ENCODE results near the gene GPC6.

Gene GPC6

GRCh38 chr13:94327318-94327717 is 1100.7 kb downstream of the GPC6 start:
- TF ChIP-seq SPI1 (IDR thresholded peaks at IDR 0.05; ENCODE audit: borderline replicate concordance, low read depth) = no peak
- TF ChIP-seq POLR2AphosphoS5 (IDR thresholded peaks at IDR 0.05; ENCODE audit: low read depth) = no peak
- TF ChIP-seq GABPA (IDR thresholded peaks at IDR 0.05; ENCODE audit: low read depth) = no peak
- TF ChIP-seq CTCF (IDR thresholded peaks at IDR 0.05; ENCODE audit: insufficient read depth, low read length) = no peak
- no peak for TF ChIP-seq REST (IDR thresholded peaks at IDR 0.05; ENCODE audit: insufficient replicate concordance, low read depth)
- Histone ChIP-seq H3K4me3 (replicated peaks; ENCODE audit: insufficient read depth, low read length) (no peak overlapping the region), H3K27ac (replicated peaks) (no peak overlapping the region), H3K27me3 (ENCODE audit: insufficient read depth, poor library complexity, severe bottlenecking) (peaks cover 3% of the 10 kb centered on the region)
- DNase-seq (ENCODE audit: low read depth in 1 of 2, low spot score in 1 of 2) = no peak

- no peak for TF ChIP-seq GABPA (IDR thresholded peaks at IDR 0.05; ENCODE audit: low read depth)
- TF ChIP-seq POLR2AphosphoS5 (IDR thresholded peaks at IDR 0.05; ENCODE audit: low read depth) = no peak
- TF ChIP-seq SPI1 (IDR thresholded peaks at IDR 0.05; ENCODE audit: borderline replicate concordance, low read depth) = no peak
- TF ChIP-seq CTCF (IDR thresholded peaks at IDR 0.05; ENCODE audit: insufficient read depth, low read length) = no peak
- no peak for TF ChIP-seq REST (IDR thresholded peaks at IDR 0.05; ENCODE audit: insufficient replicate concordance, low read depth)
- no peak overlapping the region for H3K27ac ChIP-seq (replicated peaks)
- no peak for DNase-seq (ENCODE audit: low read depth in 1 of 2, low spot score in 1 of 2)
- H3K4me3 ChIP-seq (replicated peaks; ENCODE audit: insufficient read depth, low read length) = no peak overlapping the region
- H3K27me3 ChIP-seq (ENCODE audit: insufficient read depth, poor library complexity, severe bottlenecking) = peaks cover 3% of the 10 kb centered on the region
Measured at GRCh38 chr13:94328381-94329041, 1101.9 kb downstream of the GPC6 start.

- peaks cover 3% of the 10 kb centered on the region for H3K27me3 ChIP-seq (ENCODE audit: insufficient read depth, poor library complexity, severe bottlenecking)
- TF ChIP-seq CTCF (IDR thresholded peaks at IDR 0.05; ENCODE audit: insufficient read depth, low read length) (no peak), GABPA (IDR thresholded peaks at IDR 0.05; ENCODE audit: low read depth) (no peak), SPI1 (IDR thresholded peaks at IDR 0.05; ENCODE audit: borderline replicate concordance, low read depth) (no peak), POLR2AphosphoS5 (IDR thresholded peaks at IDR 0.05; ENCODE audit: low read depth) (no peak), REST (IDR thresholded peaks at IDR 0.05; ENCODE audit: insufficient replicate concordance, low read depth) (no peak)
- no peak for DNase-seq (ENCODE audit: low read depth in 1 of 2, low spot score in 1 of 2)
- no peak overlapping the region for H3K27ac ChIP-seq (replicated peaks)
- H3K4me3 ChIP-seq (replicated peaks; ENCODE audit: insufficient read depth, low read length) = no peak overlapping the region
Measured at GRCh38 chr13:94329277-94329676, 1102.7 kb downstream of the GPC6 start.

All from HL-60 (cell line).